Heart left ventricle (tissue), 13 donors: ENCODE results near the gene TFEB.

Experiments used
- POLR2A ChIP-seq, 2 donors: fragments of 450-650 bp; IDR thresholded peaks; one replicate each; pipeline ENCODE4 v1.6.1; 2017; ENCODE audit warnings: antibody characterized with exemption in 2 of 2, mild to moderate bottlenecking in 2 of 2, moderate library complexity in 2 of 2
- TF ChIP-seq, protein P1 (sequence below), 12 donors: fragments of 200-600 bp; sonication (generic) in 4 of 12; IDR thresholded peaks; one replicate each; pipeline versions ENCODE4 v1.5.0 to v1.8.0; 2018 to 2022; ENCODE audit warnings: antibody characterized with exemption in 12 of 12, mild to moderate bottlenecking in 5 of 12
- donor health status: ischemic (EF 13 %, LVEDD 7.1; RV severe dilation, severe dysfunction).
- donor health status: DM: no; HTN: yes; CAD: no.
- donor health status: DM: no; HTN: no; CAD: no.
- donor health status: ischemic (EF 25% LVEDD 6.9; RV normal size, moderate dysfunction).
- donor health status: ischemic (EF 25% LVEDD 5.7; RV mildly dilated, moderate dysfunction).
- donor health status: ischemic (EF 35%, LVEDD 5.7; RV mildly dilated, moderate dysfunction).
- donor health status: nonischemic (EF 11% LVEDD 7.7; RV severe dilation, severe dysfunction).
- donor health status: DM: yes; HTN: yes; CAD: no.
- donor health status: PGD.
- donor health status: ischemic (EF 29% LVEDD 5.4; RV normal size, mild dysfunction).
- donor health status: nonischemic (EF 23%, LVEDD 6.1; RV moderate dilation, normal function).

DNA sequence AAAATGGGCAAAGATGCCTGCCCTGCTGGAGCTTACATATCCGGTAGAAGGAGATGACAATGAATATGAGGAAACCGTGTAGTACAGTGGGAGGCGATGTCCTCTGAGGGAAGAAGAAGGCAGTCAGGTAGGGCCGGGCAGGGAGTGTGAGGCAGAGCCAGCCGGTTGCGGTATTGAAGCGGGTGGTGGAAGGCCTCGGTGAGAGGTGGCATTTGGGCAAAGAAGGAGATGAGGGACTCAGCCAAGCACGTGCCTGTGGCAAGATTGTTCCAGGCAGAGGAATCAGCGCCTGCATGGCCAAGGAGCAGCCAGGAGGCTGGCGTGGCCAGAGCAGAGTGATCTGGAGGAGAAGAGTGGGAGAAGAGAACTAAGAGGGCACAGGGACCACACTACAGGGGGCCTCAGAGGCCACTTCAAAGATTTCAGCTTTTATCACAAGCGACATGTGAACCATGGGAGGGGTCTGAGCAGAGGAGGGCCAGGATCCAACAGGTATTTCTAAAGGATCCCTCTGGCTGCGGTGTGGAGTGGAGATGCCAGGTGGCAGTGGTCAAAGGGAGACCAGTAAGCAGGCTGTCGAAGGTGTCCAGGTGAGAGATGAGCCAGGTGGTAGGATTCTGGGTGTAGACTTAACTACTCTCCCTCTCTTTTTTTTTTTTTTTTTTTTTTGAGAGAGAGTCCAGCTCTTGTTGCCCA is 83.3 kb downstream of the TFEB start:
- TF ChIP-seq, protein P1, sequence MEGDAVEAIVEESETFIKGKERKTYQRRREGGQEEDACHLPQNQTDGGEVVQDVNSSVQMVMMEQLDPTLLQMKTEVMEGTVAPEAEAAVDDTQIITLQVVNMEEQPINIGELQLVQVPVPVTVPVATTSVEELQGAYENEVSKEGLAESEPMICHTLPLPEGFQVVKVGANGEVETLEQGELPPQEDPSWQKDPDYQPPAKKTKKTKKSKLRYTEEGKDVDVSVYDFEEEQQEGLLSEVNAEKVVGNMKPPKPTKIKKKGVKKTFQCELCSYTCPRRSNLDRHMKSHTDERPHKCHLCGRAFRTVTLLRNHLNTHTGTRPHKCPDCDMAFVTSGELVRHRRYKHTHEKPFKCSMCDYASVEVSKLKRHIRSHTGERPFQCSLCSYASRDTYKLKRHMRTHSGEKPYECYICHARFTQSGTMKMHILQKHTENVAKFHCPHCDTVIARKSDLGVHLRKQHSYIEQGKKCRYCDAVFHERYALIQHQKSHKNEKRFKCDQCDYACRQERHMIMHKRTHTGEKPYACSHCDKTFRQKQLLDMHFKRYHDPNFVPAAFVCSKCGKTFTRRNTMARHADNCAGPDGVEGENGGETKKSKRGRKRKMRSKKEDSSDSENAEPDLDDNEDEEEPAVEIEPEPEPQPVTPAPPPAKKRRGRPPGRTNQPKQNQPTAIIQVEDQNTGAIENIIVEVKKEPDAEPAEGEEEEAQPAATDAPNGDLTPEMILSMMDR (IDR thresholded peaks at IDR 0.05), result no peak
- TF ChIP-seq POLR2A (IDR thresholded peaks at IDR 0.05), result no peak
